Nephron (organoid): ENCODE results near the gene FOXK1.
A peak's percentile ranks its signal among the peaks of the same experiment; 100 is the strongest.

ENCODE experiments used
- H3K27ac Mint-ChIP-seq, 3 experiments: 2 replicates each; pipeline ENCODE4 v1.8.0; 2020; ENCODE audit warnings: mixed read lengths in 3 of 3, mild to moderate bottlenecking in 2 of 3, moderate library complexity in 1 of 3
- H3K27me3 Mint-ChIP-seq: 2 replicates; pipeline ENCODE4 v1.8.0; 2021; ENCODE audit warnings: low read depth, mild to moderate bottlenecking, moderate library complexity, mixed read lengths
- H3K36me3 Mint-ChIP-seq: 2 replicates; pipeline ENCODE4 v1.8.0; 2020; ENCODE audit warnings: low read depth, mixed read lengths
- H3K4me1 Mint-ChIP-seq: 2 replicates; pipeline ENCODE4 v1.8.0; 2020; ENCODE audit warnings: mixed read lengths
- H3K4me3 Mint-ChIP-seq, 3 experiments: 2 replicates each; pipeline ENCODE4 v1.8.0; 2020; ENCODE audit warnings: mild to moderate bottlenecking in 3 of 3, mixed read lengths in 3 of 3, moderate library complexity in 2 of 3
- H3K9me3 Mint-ChIP-seq: 2 replicates; pipeline ENCODE4 v1.8.0; 2020; ENCODE audit warnings: mixed read lengths
- TF ChIP-seq, protein P1 (sequence below), 3 experiments: fragments of 200-600 bp; sonication (generic); IDR thresholded peaks; one replicate each; pipeline ENCODE4 v1.5.0; 2021; ENCODE audit warnings: antibody characterized with exemption in 3 of 3; ENCODE audit not compliant: unreplicated experiment in 3 of 3

Gene FOXK1

DNA sequence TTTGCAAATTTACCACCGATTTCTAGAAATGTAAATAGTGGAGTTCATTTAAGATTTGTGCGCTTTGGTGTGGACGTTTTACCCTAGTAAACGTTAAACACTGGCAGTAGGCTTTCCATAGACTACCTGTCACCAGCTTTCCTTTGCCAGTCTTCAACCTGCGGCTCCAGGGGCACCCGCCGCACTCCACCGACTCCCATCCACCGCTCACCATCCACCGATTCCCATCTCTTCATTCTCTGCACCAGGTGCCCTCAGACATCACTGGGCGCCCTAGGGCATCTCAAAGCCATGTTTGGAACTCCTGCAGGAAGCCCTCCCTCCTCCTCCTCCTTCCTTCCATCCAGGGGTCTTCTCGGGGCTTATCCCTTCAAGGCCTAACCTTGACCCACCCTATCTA lies 91.9 kb downstream of the FOXK1 start:
- H3K36me3 Mint-ChIP-seq, result peaks cover 9% of the 10 kb centered on the region
- no peaks in the 10 kb centered on the region for H3K9me3 Mint-ChIP-seq
- H3K27me3 Mint-ChIP-seq, result no peaks in the 10 kb centered on the region
- H3K4me1 Mint-ChIP-seq, result peaks cover 29% of the 10 kb centered on the region
- peak overlapping the region; percentile 78 to 93 (median 87) for H3K27ac Mint-ChIP-seq
- peak overlapping the region; percentile 98 to 100 (median 99) for H3K4me3 Mint-ChIP-seq
- TF ChIP-seq, protein P1, sequence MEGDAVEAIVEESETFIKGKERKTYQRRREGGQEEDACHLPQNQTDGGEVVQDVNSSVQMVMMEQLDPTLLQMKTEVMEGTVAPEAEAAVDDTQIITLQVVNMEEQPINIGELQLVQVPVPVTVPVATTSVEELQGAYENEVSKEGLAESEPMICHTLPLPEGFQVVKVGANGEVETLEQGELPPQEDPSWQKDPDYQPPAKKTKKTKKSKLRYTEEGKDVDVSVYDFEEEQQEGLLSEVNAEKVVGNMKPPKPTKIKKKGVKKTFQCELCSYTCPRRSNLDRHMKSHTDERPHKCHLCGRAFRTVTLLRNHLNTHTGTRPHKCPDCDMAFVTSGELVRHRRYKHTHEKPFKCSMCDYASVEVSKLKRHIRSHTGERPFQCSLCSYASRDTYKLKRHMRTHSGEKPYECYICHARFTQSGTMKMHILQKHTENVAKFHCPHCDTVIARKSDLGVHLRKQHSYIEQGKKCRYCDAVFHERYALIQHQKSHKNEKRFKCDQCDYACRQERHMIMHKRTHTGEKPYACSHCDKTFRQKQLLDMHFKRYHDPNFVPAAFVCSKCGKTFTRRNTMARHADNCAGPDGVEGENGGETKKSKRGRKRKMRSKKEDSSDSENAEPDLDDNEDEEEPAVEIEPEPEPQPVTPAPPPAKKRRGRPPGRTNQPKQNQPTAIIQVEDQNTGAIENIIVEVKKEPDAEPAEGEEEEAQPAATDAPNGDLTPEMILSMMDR (IDR thresholded peaks at IDR 0.05; ENCODE audit: unreplicated experiment in 3 of 3), result no peak

DNA sequence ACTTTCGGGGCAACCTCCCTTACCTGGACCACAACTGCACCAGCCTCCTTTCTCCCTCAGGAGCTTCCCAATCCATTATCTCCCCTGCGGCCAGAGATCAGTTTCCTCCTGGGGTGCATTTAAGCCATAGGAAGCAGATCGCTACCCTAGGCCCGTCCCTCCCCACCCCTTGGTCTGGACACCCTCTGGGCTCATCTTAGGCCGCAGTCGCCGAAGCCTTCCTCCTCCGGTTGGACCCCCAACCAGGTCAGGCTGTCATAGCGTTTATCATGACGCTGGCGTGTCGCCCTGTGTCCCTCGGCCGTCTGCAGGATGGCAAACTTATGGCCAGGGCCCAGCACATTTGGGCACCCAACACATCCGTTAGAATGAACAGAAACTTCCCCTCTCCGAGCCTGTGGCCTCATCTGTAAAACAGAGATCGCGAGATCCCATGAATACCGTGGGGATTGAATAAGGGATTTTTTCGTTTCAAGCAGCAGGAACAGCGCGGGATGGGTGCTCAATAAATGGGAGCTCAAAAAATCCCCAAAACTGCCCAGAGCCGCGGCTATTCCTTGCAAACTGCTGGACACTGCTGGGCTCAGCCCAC lies 92.7 kb downstream of the FOXK1 start:
- peak overlapping the region; percentile 87 to 97 (median 93) for H3K27ac Mint-ChIP-seq
- no peaks in the 10 kb centered on the region for H3K27me3 Mint-ChIP-seq
- H3K36me3 Mint-ChIP-seq, result peaks cover 6% of the 10 kb centered on the region

DNA sequence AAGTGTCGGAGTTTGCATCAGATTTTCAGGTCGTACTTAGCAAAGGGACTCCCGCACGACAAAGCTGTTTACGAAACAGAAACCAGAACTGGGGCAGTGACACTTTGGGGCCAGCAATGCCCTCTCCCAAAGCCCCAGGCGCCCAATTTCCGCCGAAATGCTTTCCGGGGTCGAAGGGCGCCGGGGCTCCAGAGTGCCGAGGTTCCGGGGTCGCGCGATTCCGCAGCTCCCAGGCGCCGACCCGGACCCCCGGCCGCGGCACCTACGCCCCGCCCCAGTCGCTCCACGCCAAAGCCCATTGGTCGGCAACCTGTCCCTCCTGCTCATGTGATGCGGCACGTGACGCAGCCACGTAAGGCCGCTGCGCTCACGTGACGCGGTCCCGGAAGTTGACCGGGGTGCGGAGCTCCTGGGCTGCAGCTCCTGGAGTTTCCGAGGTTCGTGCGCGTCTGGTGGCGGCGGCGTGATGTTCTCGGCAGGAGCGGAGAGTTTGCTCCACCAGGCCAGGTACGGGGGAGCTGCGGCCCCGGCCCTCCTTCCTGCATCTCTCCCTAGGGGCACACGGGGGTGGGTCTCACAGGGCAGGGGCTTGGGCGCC lies 93.3 kb downstream of the FOXK1 start, which contains the start of gene AP5Z1:
TSS of gene AP5Z1 (plus strand) at position 374 of the 598 bp plus-strand sequence. CDS start at position 467, 93 bp downstream.
- H3K9me3 Mint-ChIP-seq, result no peaks in the 10 kb centered on the region
- H3K36me3 Mint-ChIP-seq, result peaks cover 4% of the 10 kb centered on the region
- peak within 1 kb of the TSS; percentile 87 to 97 (median 93) for H3K27ac Mint-ChIP-seq
- TF ChIP-seq, protein P1 (IDR thresholded peaks at IDR 0.05; ENCODE audit: unreplicated experiment in 3 of 3), result no peak
- H3K27me3 Mint-ChIP-seq, result no peaks in the 10 kb centered on the region
- H3K4me1 Mint-ChIP-seq, result peaks cover 22% of the 10 kb centered on the region
- H3K4me3 Mint-ChIP-seq, result peak within 1 kb of the TSS; percentile 98 to 100 (median 99)

More for the DNA sequence above, 92.7 kb downstream of the FOXK1 start:
- Mint-ChIP-seq H3K4me1 (peaks cover 24% of the 10 kb centered on the region), H3K9me3 (no peaks in the 10 kb centered on the region), H3K4me3 (peak overlapping the region; percentile 98 to 100 (median 99))
- TF ChIP-seq, protein P1 (IDR thresholded peaks at IDR 0.05; ENCODE audit: unreplicated experiment in 3 of 3), result no peak

DNA sequence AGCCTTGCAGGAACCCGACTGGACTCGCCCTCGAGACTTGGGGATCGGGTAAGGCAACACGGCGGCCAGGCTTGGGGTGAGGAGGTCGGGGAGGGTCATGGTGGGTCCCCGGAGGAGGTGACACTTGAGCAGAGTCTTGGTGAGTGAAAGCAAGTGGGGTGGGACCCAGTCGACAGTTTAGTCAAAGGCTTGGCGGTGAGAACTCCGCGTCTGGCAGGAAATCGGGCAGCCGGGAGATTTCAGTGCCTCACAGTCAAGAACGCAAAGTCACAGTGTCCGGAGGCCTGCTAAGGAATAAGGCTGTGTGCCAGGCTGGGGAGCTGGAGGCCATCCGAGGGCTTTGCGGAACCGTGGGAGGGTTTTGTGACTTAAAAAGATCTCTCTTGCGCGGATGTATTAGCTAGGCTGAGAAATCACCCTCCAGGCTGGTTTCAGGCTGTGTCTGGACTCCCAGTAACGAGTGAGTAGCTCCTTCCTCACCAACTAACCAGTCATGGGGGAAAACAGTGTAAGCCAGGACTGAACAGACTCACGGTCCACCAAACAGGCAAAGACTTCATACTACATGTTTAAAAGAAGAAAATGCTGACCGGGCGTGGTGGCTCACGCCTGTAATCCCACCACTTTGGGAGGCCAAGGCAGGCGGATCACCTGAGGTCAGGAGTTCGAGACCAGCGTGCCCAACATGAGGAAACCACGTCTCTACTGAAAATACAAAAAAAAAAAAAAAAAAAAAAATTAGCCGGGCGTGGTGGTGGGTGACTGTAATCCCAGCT lies 93.9 kb downstream of the FOXK1 start:
- H3K9me3 Mint-ChIP-seq, result no peaks in the 10 kb centered on the region
- peak overlapping the region; percentile 98 to 100 (median 99) for H3K4me3 Mint-ChIP-seq
- no peaks in the 10 kb centered on the region for H3K27me3 Mint-ChIP-seq
- H3K36me3 Mint-ChIP-seq, result no peaks in the 10 kb centered on the region
- peaks cover 22% of the 10 kb centered on the region for H3K4me1 Mint-ChIP-seq
- TF ChIP-seq, protein P1 (IDR thresholded peaks at IDR 0.05; ENCODE audit: unreplicated experiment in 3 of 3), result no peak
- H3K27ac Mint-ChIP-seq, result peak overlapping the region; percentile 87 to 97 (median 93)

DNA sequence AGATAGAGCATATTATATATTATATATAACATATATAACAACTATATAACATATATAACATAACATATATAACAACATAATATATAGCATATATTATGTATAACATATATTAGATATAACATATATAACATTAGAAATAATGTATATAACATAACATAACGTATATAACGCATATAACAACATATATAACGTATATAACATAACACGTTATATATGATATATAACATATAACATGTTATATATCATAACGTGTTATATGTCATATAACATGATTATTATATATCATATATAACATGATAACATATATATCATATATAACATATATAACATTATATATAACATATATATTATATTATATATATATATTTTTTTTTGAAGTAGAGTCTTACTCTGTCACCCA lies 97.0 kb downstream of the FOXK1 start:
- TF ChIP-seq, protein P1 (IDR thresholded peaks at IDR 0.05; ENCODE audit: unreplicated experiment in 3 of 3), result no peak
- H3K27ac Mint-ChIP-seq, result no peak overlapping the region
- H3K4me3 Mint-ChIP-seq, result no peak overlapping the region

More for the DNA sequence above, 97.0 kb downstream of the FOXK1 start:
- Mint-ChIP-seq H3K27me3 (no peaks in the 10 kb centered on the region), H3K36me3 (peaks cover 7% of the 10 kb centered on the region), H3K9me3 (no peaks in the 10 kb centered on the region), H3K4me1 (peaks cover 21% of the 10 kb centered on the region)
